ENCODE results near the gene SCNN1A.

Gene SCNN1A

DNA sequence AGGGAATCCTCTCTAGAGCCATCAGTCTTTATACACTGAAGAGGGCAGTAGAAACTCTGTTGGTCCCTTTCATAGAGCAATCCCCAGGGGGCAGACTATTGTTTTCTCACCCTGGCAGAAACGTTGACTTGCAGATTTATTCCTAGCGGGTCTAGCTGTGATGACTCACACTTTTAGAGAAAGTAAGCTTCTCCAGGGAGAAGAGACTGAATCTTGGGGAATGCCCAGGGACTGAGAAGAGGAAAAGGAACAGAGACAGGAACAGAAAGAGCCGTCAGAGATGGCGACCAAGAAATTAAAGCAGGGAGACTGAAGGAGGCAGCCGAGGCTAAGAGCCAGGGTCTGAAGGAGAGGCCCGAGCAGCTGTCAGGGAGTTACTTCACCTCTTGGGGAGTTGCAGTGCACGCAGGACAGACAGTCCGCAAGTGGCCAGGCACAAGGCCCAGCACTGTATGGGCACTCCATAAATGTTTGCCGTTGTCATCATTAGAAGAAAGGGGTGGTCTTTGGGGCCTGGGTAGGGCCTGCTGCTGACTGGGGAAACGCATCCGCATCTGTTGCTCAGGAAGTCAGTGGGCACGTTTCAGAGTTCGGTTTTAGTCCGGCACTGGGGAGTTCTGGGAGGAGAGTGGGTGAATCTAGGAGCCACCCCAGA lies 51.9 kb downstream of the SCNN1A start:
- no peak overlapping the region for H3K4me3 ChIP-seq (ENCODE audit: control insufficient read depth, low read depth, low read length)
- TF ChIP-seq, protein P1, sequence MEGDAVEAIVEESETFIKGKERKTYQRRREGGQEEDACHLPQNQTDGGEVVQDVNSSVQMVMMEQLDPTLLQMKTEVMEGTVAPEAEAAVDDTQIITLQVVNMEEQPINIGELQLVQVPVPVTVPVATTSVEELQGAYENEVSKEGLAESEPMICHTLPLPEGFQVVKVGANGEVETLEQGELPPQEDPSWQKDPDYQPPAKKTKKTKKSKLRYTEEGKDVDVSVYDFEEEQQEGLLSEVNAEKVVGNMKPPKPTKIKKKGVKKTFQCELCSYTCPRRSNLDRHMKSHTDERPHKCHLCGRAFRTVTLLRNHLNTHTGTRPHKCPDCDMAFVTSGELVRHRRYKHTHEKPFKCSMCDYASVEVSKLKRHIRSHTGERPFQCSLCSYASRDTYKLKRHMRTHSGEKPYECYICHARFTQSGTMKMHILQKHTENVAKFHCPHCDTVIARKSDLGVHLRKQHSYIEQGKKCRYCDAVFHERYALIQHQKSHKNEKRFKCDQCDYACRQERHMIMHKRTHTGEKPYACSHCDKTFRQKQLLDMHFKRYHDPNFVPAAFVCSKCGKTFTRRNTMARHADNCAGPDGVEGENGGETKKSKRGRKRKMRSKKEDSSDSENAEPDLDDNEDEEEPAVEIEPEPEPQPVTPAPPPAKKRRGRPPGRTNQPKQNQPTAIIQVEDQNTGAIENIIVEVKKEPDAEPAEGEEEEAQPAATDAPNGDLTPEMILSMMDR (conservative IDR thresholded peaks at IDR 0.05; ENCODE audit: control insufficient read depth, insufficient read depth, low read depth, low read length) = peak; percentile 61
- peak; percentile 95 for DNase-seq (ENCODE audit: low read depth)

DNA sequence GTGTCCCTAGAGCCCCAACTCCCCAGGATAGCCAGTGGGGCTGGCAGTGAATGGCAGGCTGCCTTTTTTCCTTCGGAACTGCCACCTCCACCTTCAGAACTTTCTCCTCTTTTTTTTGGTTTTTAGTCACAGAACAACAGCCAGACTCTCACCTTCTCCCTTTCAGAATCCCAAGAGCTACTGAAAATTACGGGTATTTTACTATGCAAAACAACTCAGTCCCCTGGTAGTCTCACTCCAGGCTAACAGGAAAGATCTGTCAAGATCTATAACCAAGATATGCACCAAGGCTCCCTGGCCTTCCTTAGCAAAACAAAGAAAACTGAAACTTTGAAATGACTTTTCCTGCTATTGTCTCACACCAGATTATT lies 52.4 kb downstream of the SCNN1A start:
- TF ChIP-seq, protein P1 (conservative IDR thresholded peaks at IDR 0.05; ENCODE audit: control insufficient read depth, insufficient read depth, low read depth, low read length) = no peak
- DNase-seq (ENCODE audit: low read depth) = no peak
- no peak overlapping the region for H3K4me3 ChIP-seq (ENCODE audit: control insufficient read depth, low read depth, low read length)

DNA sequence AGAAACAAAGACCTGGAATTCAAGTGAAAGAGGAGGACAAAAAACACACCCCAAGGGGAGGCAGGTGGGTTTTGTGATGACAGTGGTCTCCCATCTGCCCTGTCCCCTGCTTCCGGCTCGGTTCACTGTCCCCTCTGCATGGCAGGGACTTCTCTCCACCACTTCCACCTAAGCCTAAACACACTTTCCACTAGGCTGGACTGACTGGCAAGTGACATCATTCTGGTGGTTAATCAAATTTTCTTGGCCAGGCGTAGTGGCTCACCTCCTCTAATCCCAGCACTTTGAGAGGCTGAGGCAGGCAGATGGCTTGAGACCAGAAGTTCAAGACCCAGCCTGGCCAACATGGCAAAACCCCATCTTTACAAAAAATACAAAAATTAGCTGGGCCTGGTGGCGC lies 53.0 kb downstream of the SCNN1A start:
- TF ChIP-seq, protein P1 (conservative IDR thresholded peaks at IDR 0.05; ENCODE audit: control insufficient read depth, insufficient read depth, low read depth, low read length) = no peak
- no peak for DNase-seq (ENCODE audit: low read depth)
- H3K4me3 ChIP-seq (ENCODE audit: control insufficient read depth, low read depth, low read length) = no peak overlapping the region

DNA sequence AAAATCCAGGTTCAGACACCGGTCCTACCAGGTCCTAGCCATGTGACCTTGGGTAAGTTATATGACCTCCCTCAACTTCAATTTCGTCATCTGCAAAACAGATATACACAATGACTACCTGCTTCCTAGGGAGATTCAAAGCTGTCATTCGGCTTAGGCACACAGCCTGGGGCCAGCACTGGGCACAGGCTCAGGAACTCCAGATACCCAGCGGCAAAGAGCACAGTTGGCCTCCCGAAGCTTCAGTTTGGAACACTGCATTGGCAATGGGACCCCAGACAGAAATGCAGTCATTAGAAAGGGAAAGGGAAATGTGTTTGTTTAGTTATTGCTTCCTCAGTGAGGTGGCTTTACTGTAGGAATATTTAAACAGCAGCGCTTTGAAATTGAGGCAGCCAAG lies 53.5 kb downstream of the SCNN1A start:
- H3K4me3 ChIP-seq (ENCODE audit: control insufficient read depth, low read depth, low read length) = no peak overlapping the region
- DNase-seq (ENCODE audit: low read depth) = no peak

DNA sequence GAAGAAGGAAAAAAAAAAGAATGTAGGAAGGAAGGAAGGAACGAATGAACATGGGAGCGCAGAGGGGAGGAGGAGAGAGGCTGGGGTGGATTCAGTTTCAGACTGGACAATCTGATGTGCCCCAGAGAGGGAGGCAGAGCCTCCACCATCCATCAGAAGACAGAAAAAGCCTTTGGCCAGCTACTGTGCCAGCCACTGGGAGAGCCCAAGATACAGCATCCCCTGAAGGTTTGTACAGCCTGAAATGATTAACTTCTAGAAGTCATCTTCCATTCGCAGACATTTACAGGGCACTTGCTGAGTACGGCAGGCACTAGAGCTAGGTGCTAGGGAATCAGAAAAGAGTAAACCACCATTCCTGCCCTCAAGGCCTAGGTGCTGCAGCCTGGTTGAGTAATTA lies 55.9 kb downstream of the SCNN1A start:
- TF ChIP-seq, protein P1 (conservative IDR thresholded peaks at IDR 0.05; ENCODE audit: control insufficient read depth, insufficient read depth, low read depth, low read length) = no peak
- H3K4me3 ChIP-seq (ENCODE audit: control insufficient read depth, low read depth, low read length) = no peak overlapping the region
- no peak for DNase-seq (ENCODE audit: low read depth)

More for the DNA sequence above, 53.5 kb downstream of the SCNN1A start:
- TF ChIP-seq, protein P1 (conservative IDR thresholded peaks at IDR 0.05; ENCODE audit: control insufficient read depth, insufficient read depth, low read depth, low read length) = no peak

DNA sequence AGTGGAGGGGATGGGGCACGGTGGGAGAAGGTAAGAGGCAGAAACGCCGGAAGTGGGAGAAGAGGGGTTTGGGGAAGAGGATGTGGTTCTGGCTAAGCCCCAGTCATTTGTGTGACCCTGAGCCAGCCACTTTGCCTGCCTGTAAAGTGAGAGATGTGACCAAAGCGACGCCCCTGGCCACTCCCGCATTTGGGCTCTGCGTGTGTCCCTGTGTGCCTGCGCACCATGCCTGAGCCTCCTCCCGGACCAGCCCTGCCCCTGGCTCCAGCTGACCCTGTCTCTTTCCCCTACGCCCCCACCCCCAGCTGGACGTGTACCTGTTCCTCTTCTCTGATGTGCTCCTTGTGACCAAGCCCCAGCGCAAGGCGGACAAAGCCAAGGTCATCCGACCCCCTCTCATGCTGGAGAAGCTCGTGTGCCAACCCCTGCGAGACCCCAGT lies 56.9 kb downstream of the SCNN1A start:
- no peak for DNase-seq (ENCODE audit: low read depth)
- H3K4me3 ChIP-seq (ENCODE audit: control insufficient read depth, low read depth, low read length) = no peak overlapping the region
- TF ChIP-seq, protein P1 (conservative IDR thresholded peaks at IDR 0.05; ENCODE audit: control insufficient read depth, insufficient read depth, low read depth, low read length) = no peak
